ENCODE results near the gene DPP6.
"Not testable (repeated sequence)": the region's sequence is repeated elsewhere in the genome, so short reads cannot be mapped to it uniquely, and the experiment has no call there.

DNA sequence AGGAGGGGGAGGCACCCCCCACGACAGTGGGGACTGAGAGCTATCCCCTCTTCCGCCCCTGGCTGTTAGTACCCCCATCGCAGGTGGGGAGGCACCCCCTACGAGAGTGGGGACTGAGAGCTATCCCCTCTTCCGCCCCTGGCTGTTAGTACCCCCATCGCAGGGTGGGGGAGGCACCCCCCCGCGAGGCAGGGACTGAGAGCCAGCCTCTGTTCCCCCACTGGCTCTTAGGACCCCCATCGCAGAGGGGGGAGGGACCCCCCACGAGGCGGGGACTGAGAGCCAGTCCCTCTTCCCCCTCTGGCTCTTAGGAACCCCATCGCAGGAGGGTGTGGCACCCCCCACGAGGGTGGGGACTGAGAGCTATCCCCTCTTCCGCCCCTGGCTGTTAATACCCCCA lies 6.6 kb downstream of the DPP6 start:
- TF ChIP-seq, protein P1, sequence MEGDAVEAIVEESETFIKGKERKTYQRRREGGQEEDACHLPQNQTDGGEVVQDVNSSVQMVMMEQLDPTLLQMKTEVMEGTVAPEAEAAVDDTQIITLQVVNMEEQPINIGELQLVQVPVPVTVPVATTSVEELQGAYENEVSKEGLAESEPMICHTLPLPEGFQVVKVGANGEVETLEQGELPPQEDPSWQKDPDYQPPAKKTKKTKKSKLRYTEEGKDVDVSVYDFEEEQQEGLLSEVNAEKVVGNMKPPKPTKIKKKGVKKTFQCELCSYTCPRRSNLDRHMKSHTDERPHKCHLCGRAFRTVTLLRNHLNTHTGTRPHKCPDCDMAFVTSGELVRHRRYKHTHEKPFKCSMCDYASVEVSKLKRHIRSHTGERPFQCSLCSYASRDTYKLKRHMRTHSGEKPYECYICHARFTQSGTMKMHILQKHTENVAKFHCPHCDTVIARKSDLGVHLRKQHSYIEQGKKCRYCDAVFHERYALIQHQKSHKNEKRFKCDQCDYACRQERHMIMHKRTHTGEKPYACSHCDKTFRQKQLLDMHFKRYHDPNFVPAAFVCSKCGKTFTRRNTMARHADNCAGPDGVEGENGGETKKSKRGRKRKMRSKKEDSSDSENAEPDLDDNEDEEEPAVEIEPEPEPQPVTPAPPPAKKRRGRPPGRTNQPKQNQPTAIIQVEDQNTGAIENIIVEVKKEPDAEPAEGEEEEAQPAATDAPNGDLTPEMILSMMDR (IDR thresholded peaks at IDR 0.05; ENCODE audit: insufficient read depth, low read depth, low read length) = not testable (repeated sequence)
- not testable (repeated sequence) for TF ChIP-seq EZH2 (IDR thresholded peaks at IDR 0.05; ENCODE audit: insufficient read depth, low read length)
